RWPE2 (cell line): ENCODE data around the gene MAPT.

Source experiments
- ATAC-seq: fragments of 200-7000 bp; cut with Tn5 transposase; 3 replicates; pipeline ENCODE4 v1.9.1; 2021; ENCODE audit warnings: low read depth
- DNase-seq: peaks from one replicate; pipeline ENCODE4 v3.0.0-alpha.2; 2020; ENCODE audit warnings: low spot score
- H3K27ac ChIP-seq: fragments of 450-650 bp; 2 replicates; pipeline ENCODE4 v1.5.1; 2017; ENCODE audit warnings: mild to moderate bottlenecking; ENCODE audit not compliant: poor library complexity, severe bottlenecking
- H3K27me3 ChIP-seq: fragments of 250-450 bp; sonication (Bioruptor Pico); 2 replicates; pipeline ENCODE4 v1.5.1; 2021; ENCODE audit warnings: mild to moderate bottlenecking, moderate library complexity; ENCODE audit not compliant: insufficient read depth, poor library complexity, severe bottlenecking
- H3K36me3 ChIP-seq: fragments of 250-450 bp; sonication (Bioruptor Pico); 2 replicates; pipeline ENCODE4 v1.5.1; 2020; ENCODE audit warnings: low read depth, mild to moderate bottlenecking, moderate library complexity
- H3K4me1 ChIP-seq: fragments of 250-450 bp; sonication (Bioruptor Pico); 2 replicates; pipeline ENCODE4 v1.5.1; 2021; ENCODE audit warnings: mild to moderate bottlenecking, moderate library complexity; ENCODE audit not compliant: insufficient read depth, poor library complexity, severe bottlenecking
- H3K4me3 ChIP-seq: fragments of 250-450 bp; sonication (Bioruptor Pico); 2 replicates; pipeline ENCODE4 v1.5.1; 2021; ENCODE audit warnings: mild to moderate bottlenecking, moderate library complexity; ENCODE audit not compliant: severe bottlenecking
- H3K9me3 ChIP-seq: fragments of 250-450 bp; sonication (Bioruptor Pico); 2 replicates; pipeline ENCODE4 v1.5.1; 2021; ENCODE audit warnings: mild to moderate bottlenecking, moderate library complexity; ENCODE audit not compliant: severe bottlenecking
- CTCF ChIP-seq: fragments of 450-650 bp; IDR thresholded peaks from one replicate; pipeline ENCODE4 v1.5.1; 2017; ENCODE audit warnings: mild to moderate bottlenecking, moderate library complexity; ENCODE audit not compliant: poor library complexity, severe bottlenecking

MAPT gene

DNA sequence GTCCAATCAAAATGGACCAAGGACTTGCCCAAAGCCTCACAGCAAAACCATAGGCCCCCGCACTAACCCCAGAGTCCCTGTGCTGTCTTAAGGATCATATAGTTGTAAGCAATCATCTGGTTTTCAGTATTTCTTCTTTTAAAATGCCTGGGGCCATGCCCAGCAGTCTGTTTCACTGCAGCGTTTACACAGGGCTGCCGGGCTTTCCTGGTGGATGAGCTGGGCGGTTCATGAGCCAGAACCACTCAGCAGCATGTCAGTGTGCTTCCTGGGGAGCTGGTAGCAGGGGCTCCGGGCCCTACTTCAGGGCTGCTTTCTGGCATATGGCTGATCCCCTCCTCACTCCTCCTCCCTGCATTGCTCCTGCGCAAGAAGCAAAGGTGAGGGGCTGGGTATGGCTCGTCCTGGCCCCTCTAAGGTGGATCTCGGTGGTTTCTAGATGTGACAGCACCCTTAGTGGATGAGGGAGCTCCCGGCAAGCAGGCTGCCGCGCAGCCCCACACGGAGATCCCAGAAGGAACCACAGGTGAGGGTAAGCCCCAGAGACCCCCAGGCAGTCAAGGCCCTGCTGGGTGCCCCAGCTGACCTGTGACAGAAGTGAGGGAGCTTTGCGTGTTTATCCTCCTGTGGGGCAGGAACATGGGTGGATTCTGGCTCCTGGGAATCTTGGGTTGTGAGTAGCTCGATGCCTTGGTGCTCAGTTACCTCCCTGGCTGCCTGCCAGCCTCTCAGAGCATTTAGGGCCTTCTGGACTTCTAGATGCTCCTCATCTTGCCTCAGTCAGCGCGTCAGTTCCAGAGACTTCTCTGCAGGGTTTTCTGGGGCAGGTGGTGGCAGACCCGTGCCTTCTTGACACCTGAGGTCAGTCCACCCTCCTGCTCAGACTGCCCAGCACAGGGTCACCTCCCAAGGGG is 79.8 kb downstream of the MAPT start:
- no peak for ATAC-seq
- DNase-seq = no peak
- no peak for TF ChIP-seq CTCF
- no peaks in the 10 kb centered on the region for H3K36me3 ChIP-seq
- H3K4me3 ChIP-seq = no peak overlapping the region
- H3K9me3 ChIP-seq = no peaks in the 10 kb centered on the region
- no peak overlapping the region for H3K27ac ChIP-seq
- H3K4me1 ChIP-seq = no peaks in the 10 kb centered on the region
- no peaks in the 10 kb centered on the region for H3K27me3 ChIP-seq

GRCh38 chr17:45974916-45975630 is 80.7 kb downstream of the MAPT start:
- ATAC-seq (no peak), DNase-seq (no peak)
- TF ChIP-seq CTCF = no peak
- Histone ChIP-seq H3K4me3 (no peak overlapping the region), H3K27me3 (no peaks in the 10 kb centered on the region), H3K4me1 (no peaks in the 10 kb centered on the region), H3K36me3 (no peaks in the 10 kb centered on the region), H3K27ac (no peak overlapping the region), H3K9me3 (no peaks in the 10 kb centered on the region)

- Histone ChIP-seq H3K4me3 (no peak overlapping the region), H3K27ac (no peak overlapping the region), H3K27me3 (no peaks in the 10 kb centered on the region), H3K9me3 (no peaks in the 10 kb centered on the region), H3K36me3 (no peaks in the 10 kb centered on the region), H3K4me1 (no peaks in the 10 kb centered on the region)
- ATAC-seq (no peak), DNase-seq (no peak)
- no peak for TF ChIP-seq CTCF
Measured at GRCh38 chr17:45975640-45976295, 81.4 kb downstream of the MAPT start.

GRCh38 chr17:45976391-45976754 is 82.0 kb downstream of the MAPT start:
- no peak for ATAC-seq
- no peak overlapping the region for H3K27ac ChIP-seq

More at GRCh38 chr17:45976391-45976754, 82.0 kb downstream of the MAPT start:
- no peak for DNase-seq
- H3K9me3 ChIP-seq = no peaks in the 10 kb centered on the region
- no peak overlapping the region for H3K4me3 ChIP-seq
- H3K36me3 ChIP-seq = no peaks in the 10 kb centered on the region
- no peak for TF ChIP-seq CTCF
- no peaks in the 10 kb centered on the region for H3K4me1 ChIP-seq
- no peaks in the 10 kb centered on the region for H3K27me3 ChIP-seq
